K562 (cell line): ENCODE results near the gene RBM19. TPM values are rescaled to one million over a fixed set of nuclear protein-coding genes. Genes with fewer than 3 reads are reported as not detected.

Experiments used
- CBFA2T3 ChIP-seq: fragments of 450-650 bp; IDR thresholded peaks from 2 replicates; pipeline ENCODE4 v1.6.1; 2017
- EGR1 ChIP-seq: fragments of 450-650 bp; conservative IDR thresholded peaks from 2 replicates; pipeline ENCODE4 v1.6.1; 2017; ENCODE audit warnings: mild to moderate bottlenecking
- EP300 ChIP-seq: IDR thresholded peaks from 2 replicates; pipeline ENCODE4 v1.6.1; 2012; ENCODE audit warnings: low read length, improper control_type of control experiment
- NELFE ChIP-seq: IDR thresholded peaks from 2 replicates; pipeline ENCODE4 v1.6.1; 2011; ENCODE audit warnings: mild to moderate bottlenecking; ENCODE audit not compliant: insufficient read depth, insufficient read length
- POLR2H ChIP-seq: IDR thresholded peaks from 2 replicates; pipeline ENCODE4 v1.6.1; 2016; ENCODE audit warnings: missing genetic modification characterization, low read depth, mild to moderate bottlenecking, control low read depth, missing compliant biosample characterization, moderate library complexity
- PRPF4 ChIP-seq: fragments of 200-400 bp; formaldehyde crosslinking; IDR thresholded peaks from one replicate; pipeline ENCODE4 v1.6.1; 2017; ENCODE audit warnings: low read length, low read depth, mild to moderate bottlenecking; ENCODE audit not compliant: insufficient read depth, poor library complexity, severe bottlenecking
- RB1 ChIP-seq: fragments of 450-650 bp; IDR thresholded peaks from 2 replicates; pipeline ENCODE4 v1.6.1; 2017; ENCODE audit warnings: low read depth, mild to moderate bottlenecking
- TFAM ChIP-seq: fragments of 250-450 bp; sonication (Bioruptor Pico); conservative IDR thresholded peaks from 2 replicates; pipeline ENCODE4 v1.5.0; 2021; ENCODE audit warnings: mild to moderate bottlenecking, moderate library complexity
- XRCC3 ChIP-seq: fragments of 450-650 bp; IDR thresholded peaks from 2 replicates; pipeline ENCODE4 v1.6.1; 2017; ENCODE audit warnings: mild to moderate bottlenecking, moderate library complexity
- ZBTB2 ChIP-seq: fragments of 450-650 bp; IDR thresholded peaks from 2 replicates; pipeline ENCODE4 v1.6.1; 2016; ENCODE audit warnings: antibody characterized with exemption
- polyA plus RNA-seq, 8 experiments: library from polyadenylated mRNA; depleted of rRNA in 4 of 8; stranded (reverse) in 5 of 8; unstranded in 3 of 8; fragments of >200 nt; fragmentation: Nextera tagmentation in 2 of 8; fragmentation: Illumina TruSeq in 1 of 8; extraction: Ambion mirVana in 2 of 8; extraction: Trizol in 1 of 8; gene quantifications; 2 replicates each; pipeline versions ENCODE4 v1.2.1 to v1.2.3, GENCODE V29; 2011 to 2014; ENCODE audit warnings: inconsistent platforms in 1 of 8, missing spikeins in 1 of 8
- total RNA-seq, 7 experiments: library from RNA; depleted of rRNA in 6 of 7; stranded (reverse); fragments of >200 nt in 6 of 7; fragmentation: Illumina TruSeq in 2 of 7; extraction: Trizol in 2 of 7; gene quantifications; 2 replicates each; pipeline versions ENCODE4 v1.2.1 to v1.2.3, GENCODE V29; 2011 to 2021; ENCODE audit warnings: low replicate concordance in 1 of 7
- TF ChIP-seq, protein P1 (sequence below): fragments of 200-600 bp; sonication (generic); IDR thresholded peaks from one replicate; pipeline ENCODE4 v1.6.1; 2012; ENCODE audit warnings: mild to moderate bottlenecking, low read depth, low read length, inconsistent platforms
- TF ChIP-seq, protein P2 (sequence below): fragments of 450-650 bp; IDR thresholded peaks from 2 replicates; pipeline ENCODE4 v1.6.1; 2016; ENCODE audit warnings: low read depth, mild to moderate bottlenecking, moderate library complexity

The RBM19 gene
- total and polyA plus RNA-seq, 9 of the 15 experiments (the other 6 are each of a cell fraction or from before 2014, with no cell fraction given), result 16.0 to 58.4 (median 37.9) TPM

DNA sequence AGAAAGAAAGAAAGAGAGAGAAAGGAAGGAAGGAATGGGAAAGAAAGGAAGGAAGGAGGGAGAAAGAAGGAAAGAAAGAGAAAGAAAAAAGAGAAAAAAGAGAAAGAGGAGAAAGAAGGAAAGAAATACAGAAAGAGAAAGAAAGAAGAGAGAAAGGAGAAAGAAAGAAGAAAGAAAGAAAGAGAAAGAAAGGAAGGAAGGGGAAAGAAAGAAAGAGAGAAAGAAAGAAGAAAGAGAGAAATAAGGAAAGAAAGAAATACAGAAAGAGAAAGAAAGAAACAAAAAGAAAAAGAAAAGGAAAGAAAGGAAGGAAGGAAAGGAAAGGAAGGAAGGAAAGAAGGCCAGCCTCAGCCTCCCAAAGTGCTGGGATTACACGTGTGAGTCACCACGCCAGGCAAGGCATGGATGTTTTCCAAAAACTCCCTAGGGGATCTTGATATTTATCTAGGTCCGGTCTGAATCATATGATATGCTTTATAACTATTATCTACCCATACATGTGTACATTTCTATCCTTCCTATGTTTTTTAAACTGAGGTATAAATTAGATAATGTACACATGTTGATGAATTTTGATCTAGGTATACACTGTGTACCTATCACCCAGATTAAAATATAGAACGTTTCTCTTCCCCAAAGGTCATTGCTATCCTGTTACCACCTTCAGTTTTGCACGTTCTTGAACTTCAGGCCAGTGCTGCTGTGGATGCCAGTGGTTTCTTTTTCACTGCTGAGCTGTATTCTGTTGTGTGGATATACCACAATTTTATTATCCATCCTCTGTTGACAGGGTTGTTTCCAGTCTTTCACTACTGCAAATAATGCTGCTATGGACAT lies 177.9 kb downstream of the RBM19 start (continued):
- TF ChIP-seq EGR1, result no peak
- TF ChIP-seq CBFA2T3, result no peak
- TF ChIP-seq, protein P1, sequence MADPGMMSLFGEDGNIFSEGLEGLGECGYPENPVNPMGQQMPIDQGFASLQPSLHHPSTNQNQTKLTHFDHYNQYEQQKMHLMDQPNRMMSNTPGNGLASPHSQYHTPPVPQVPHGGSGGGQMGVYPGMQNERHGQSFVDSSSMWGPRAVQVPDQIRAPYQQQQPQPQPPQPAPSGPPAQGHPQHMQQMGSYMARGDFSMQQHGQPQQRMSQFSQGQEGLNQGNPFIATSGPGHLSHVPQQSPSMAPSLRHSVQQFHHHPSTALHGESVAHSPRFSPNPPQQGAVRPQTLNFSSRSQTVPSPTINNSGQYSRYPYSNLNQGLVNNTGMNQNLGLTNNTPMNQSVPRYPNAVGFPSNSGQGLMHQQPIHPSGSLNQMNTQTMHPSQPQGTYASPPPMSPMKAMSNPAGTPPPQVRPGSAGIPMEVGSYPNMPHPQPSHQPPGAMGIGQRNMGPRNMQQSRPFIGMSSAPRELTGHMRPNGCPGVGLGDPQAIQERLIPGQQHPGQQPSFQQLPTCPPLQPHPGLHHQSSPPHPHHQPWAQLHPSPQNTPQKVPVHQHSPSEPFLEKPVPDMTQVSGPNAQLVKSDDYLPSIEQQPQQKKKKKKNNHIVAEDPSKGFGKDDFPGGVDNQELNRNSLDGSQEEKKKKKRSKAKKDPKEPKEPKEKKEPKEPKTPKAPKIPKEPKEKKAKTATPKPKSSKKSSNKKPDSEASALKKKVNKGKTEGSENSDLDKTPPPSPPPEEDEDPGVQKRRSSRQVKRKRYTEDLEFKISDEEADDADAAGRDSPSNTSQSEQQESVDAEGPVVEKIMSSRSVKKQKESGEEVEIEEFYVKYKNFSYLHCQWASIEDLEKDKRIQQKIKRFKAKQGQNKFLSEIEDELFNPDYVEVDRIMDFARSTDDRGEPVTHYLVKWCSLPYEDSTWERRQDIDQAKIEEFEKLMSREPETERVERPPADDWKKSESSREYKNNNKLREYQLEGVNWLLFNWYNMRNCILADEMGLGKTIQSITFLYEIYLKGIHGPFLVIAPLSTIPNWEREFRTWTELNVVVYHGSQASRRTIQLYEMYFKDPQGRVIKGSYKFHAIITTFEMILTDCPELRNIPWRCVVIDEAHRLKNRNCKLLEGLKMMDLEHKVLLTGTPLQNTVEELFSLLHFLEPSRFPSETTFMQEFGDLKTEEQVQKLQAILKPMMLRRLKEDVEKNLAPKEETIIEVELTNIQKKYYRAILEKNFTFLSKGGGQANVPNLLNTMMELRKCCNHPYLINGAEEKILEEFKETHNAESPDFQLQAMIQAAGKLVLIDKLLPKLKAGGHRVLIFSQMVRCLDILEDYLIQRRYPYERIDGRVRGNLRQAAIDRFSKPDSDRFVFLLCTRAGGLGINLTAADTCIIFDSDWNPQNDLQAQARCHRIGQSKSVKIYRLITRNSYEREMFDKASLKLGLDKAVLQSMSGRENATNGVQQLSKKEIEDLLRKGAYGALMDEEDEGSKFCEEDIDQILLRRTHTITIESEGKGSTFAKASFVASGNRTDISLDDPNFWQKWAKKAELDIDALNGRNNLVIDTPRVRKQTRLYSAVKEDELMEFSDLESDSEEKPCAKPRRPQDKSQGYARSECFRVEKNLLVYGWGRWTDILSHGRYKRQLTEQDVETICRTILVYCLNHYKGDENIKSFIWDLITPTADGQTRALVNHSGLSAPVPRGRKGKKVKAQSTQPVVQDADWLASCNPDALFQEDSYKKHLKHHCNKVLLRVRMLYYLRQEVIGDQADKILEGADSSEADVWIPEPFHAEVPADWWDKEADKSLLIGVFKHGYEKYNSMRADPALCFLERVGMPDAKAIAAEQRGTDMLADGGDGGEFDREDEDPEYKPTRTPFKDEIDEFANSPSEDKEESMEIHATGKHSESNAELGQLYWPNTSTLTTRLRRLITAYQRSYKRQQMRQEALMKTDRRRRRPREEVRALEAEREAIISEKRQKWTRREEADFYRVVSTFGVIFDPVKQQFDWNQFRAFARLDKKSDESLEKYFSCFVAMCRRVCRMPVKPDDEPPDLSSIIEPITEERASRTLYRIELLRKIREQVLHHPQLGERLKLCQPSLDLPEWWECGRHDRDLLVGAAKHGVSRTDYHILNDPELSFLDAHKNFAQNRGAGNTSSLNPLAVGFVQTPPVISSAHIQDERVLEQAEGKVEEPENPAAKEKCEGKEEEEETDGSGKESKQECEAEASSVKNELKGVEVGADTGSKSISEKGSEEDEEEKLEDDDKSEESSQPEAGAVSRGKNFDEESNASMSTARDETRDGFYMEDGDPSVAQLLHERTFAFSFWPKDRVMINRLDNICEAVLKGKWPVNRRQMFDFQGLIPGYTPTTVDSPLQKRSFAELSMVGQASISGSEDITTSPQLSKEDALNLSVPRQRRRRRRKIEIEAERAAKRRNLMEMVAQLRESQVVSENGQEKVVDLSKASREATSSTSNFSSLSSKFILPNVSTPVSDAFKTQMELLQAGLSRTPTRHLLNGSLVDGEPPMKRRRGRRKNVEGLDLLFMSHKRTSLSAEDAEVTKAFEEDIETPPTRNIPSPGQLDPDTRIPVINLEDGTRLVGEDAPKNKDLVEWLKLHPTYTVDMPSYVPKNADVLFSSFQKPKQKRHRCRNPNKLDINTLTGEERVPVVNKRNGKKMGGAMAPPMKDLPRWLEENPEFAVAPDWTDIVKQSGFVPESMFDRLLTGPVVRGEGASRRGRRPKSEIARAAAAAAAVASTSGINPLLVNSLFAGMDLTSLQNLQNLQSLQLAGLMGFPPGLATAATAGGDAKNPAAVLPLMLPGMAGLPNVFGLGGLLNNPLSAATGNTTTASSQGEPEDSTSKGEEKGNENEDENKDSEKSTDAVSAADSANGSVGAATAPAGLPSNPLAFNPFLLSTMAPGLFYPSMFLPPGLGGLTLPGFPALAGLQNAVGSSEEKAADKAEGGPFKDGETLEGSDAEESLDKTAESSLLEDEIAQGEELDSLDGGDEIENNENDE, result no peak
- no peak for TF ChIP-seq TFAM (CRISPR knock-in tag)
- no peak for TF ChIP-seq EP300
- TF ChIP-seq NELFE, result no peak
- no peak for TF ChIP-seq RB1
- TF ChIP-seq ZBTB2, result 0 out of 2 replicates have a peak, but pooled peaks have one; percentile 72
- TF ChIP-seq, protein P2, sequence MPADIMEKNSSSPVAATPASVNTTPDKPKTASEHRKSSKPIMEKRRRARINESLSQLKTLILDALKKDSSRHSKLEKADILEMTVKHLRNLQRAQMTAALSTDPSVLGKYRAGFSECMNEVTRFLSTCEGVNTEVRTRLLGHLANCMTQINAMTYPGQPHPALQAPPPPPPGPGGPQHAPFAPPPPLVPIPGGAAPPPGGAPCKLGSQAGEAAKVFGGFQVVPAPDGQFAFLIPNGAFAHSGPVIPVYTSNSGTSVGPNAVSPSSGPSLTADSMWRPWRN, result no peak
- TF ChIP-seq XRCC3, result no peak
- no peak for TF ChIP-seq POLR2H
- TF ChIP-seq PRPF4, result no peak
